Tibial nerve (tissue), 4 donors: Measurements from ENCODE around the gene LARGE2.

ENCODE experiments used
- EP300 ChIP-seq, 2 donors: sonication (generic); formaldehyde crosslinking; IDR thresholded peaks; one replicate each; pipeline ENCODE4 v1.6.1; 2017; ENCODE audit warnings: antibody characterized with exemption in 2 of 2, mild to moderate bottlenecking in 1 of 2
- TF ChIP-seq, protein P1 (sequence below), 5 experiments: fragments of 200-600 bp in 3 of 5; fragments of 450-650 bp in 2 of 5; sonication (generic) in 3 of 5; IDR thresholded peaks; one replicate each; pipeline ENCODE4 v1.5.1; 2016 to 2019; ENCODE audit warnings: antibody characterized with exemption in 5 of 5, mild to moderate bottlenecking in 3 of 5, moderate library complexity in 2 of 5

DNA sequence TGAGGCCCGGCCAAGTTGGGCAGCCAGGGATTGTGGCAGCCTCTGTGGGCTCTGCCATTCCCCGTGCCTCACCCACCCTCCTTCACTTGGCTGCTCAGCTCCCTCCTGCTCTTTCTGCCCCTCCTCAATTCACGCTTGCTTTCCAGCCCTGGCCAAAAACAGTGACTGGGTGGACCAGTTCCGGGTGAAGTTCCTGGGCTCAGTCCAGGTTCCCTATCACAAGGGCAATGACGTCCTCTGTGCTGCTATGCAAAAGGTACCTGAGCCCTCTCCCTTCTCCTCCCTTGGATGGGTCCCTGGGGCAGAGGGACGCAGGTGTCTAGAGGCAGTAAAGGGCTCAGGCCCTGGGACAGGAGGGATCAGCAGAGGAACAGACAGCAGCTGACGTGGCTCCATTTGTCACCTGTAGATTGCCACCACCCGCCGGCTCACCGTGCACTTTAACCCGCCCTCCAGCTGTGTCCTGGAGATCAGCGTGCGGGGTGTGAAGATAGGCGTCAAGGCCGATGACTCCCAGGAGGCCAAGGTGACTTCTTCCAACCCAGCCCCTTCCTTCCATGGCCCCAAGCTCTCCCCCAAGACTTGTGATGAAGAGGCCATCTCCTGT is 18.0 kb upstream of the LARGE2 start:
- TF ChIP-seq, protein P1, sequence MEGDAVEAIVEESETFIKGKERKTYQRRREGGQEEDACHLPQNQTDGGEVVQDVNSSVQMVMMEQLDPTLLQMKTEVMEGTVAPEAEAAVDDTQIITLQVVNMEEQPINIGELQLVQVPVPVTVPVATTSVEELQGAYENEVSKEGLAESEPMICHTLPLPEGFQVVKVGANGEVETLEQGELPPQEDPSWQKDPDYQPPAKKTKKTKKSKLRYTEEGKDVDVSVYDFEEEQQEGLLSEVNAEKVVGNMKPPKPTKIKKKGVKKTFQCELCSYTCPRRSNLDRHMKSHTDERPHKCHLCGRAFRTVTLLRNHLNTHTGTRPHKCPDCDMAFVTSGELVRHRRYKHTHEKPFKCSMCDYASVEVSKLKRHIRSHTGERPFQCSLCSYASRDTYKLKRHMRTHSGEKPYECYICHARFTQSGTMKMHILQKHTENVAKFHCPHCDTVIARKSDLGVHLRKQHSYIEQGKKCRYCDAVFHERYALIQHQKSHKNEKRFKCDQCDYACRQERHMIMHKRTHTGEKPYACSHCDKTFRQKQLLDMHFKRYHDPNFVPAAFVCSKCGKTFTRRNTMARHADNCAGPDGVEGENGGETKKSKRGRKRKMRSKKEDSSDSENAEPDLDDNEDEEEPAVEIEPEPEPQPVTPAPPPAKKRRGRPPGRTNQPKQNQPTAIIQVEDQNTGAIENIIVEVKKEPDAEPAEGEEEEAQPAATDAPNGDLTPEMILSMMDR (IDR thresholded peaks at IDR 0.05), result no peak
- TF ChIP-seq EP300 (IDR thresholded peaks at IDR 0.05), result no peak
